NCI-H146 treated with DMSO at 0.1 percent for 48 hours (cell line): ENCODE measurements around the gene YARS1.

Source experiments
- DNase-seq: peaks from one replicate; lab custom pipeline; 2025; ENCODE audit not compliant: unreplicated experiment; lab: John Stamatoyannopoulos, UW

The YARS1 gene

GRCh38 chr1:32782086-32782485 is 35.1 kb downstream of the YARS1 start:
- no peak for DNase-seq

DNA sequence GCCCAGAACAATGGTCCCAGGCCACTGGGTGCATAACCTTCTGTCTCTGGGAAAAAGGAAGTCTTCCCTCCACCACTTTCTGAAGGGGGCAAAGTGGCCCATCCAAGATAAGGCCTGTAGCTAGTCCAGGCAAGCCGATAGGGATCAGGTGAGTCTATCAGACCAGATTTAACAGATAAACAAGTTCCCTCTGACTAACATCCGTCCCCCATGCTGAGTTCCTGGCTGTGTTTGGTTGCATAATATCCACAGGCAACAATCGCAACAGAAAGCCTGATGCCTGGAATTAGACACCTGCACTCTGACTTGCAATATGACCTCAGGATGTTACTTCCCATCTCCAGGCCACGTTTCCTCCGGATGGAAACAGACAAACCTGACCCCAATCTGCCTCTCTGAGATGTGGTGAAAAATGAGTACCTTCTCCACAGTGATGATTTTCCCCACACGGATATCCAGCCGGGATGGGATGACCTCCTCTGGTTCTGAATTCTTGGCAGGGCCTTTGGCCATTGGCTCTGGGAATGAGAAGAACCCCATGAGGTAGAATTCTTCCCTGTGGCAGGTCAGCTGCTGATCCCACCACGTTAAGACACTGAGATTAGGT is 36.4 kb downstream of the YARS1 start:
- DNase-seq, result no peak

DNA sequence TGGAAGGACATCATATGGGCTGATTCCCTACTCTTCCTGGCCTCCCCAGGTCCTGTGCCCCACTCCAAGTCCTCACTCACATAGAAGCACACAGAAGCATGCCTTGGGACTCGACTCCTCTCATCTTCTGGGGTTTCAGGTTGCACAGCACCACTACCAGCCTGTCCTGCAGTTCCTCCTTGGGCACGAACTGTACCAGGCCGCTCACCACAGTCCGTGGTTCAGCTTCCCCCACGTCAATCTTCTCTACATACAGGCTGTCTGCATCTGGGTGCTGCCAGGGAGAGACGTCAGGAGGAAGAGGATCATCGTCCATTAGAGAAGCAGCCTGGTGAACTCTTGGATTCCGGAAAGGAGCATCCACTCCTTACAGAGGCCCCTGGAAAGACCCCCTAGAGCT is 37.2 kb downstream of the YARS1 start:
- DNase-seq, result no peak

- no peak for DNase-seq
Measured at GRCh38 chr1:32779242-32779641, 37.9 kb downstream of the YARS1 start.

DNA sequence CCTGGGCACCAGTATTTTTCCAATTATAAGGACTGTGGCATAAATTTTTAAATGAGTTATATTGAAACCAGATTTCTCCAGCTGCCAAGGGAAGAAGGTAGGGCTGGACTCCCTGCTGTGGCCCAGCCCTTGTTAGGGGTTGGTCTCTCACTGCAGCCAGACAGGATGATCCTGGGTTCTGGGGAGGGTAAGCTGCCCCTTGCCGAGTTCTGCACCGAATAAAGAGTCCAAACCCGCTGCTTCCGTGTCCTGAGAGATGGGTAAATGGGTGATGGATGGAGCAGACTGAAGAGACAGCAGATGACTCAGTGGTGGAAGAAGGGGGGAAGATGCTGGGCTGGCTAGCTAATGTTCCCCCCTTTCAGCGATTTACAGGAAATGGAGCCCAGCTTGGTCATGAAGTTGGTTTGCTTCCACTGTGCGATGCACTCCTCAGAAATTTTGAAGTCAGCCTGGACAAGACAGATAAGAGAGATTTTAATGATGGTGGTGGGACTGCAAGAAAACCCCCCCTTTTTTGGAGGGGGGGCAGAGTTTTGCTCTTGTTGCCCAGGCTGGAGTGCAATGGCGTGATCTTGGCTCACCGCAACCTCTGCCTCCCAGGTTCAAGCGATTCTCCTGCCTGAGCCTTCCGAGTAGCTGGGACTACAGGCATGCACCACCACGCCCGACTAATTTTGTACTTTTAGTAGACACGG is 41.4 kb downstream of the YARS1 start:
- no peak for DNase-seq

DNA sequence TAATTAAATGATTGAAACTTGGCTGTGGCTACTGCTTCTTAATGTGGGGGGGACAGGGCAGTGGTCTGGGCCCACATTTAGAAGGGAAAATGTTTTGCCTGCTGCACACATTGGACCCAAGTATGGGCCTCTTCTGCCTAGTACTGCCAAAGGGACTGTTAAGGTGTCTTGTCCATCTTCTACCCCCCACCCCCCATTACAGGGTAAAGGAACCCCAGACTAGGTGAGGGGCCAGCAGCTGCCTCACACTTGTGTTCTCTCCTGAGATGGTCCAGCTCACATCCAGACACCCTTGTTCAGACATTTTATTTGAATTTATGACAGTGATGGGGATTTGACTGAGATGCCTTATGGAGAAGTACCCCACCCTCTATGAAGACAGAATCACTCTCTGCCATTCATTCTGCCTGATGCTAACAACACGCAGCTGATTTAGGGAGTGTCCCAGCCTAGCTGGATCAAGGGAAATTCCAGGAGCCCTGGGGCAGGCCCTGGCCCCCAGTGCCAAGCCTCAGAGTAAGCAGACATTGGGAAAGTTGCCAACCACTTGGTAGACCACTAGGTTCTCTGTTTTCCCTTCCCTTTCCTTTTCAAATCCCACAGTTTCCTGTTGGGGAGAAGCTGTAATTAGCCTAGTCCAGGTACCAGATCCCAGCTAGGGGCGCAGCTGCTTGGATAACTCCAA is 42.1 kb downstream of the YARS1 start:
- DNase-seq, result no peak

DNA sequence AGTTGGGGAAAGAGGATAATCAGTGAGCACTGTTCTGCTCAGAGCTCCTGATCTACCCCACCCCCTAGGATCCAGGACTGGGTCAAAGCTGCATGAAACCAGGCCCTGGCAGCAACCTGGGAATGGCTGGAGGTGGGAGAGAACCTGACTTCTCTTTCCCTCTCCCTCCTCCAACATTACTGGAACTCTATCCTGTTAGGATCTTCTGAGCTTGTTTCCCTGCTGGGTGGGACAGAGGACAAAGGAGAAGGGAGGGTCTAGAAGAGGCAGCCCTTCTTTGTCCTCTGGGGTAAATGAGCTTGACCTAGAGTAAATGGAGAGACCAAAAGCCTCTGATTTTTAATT is 42.7 kb downstream of the YARS1 start:
- DNase-seq, result no peak

- no peak for DNase-seq
Measured at GRCh38 chr1:32773764-32774463, 43.2 kb downstream of the YARS1 start.

GRCh38 chr1:32773018-32773763 is 44.0 kb downstream of the YARS1 start:
- peak; percentile 7 for DNase-seq

GRCh38 chr1:32772281-32773017 is 44.7 kb downstream of the YARS1 start:
- DNase-seq, result no peak

DNA sequence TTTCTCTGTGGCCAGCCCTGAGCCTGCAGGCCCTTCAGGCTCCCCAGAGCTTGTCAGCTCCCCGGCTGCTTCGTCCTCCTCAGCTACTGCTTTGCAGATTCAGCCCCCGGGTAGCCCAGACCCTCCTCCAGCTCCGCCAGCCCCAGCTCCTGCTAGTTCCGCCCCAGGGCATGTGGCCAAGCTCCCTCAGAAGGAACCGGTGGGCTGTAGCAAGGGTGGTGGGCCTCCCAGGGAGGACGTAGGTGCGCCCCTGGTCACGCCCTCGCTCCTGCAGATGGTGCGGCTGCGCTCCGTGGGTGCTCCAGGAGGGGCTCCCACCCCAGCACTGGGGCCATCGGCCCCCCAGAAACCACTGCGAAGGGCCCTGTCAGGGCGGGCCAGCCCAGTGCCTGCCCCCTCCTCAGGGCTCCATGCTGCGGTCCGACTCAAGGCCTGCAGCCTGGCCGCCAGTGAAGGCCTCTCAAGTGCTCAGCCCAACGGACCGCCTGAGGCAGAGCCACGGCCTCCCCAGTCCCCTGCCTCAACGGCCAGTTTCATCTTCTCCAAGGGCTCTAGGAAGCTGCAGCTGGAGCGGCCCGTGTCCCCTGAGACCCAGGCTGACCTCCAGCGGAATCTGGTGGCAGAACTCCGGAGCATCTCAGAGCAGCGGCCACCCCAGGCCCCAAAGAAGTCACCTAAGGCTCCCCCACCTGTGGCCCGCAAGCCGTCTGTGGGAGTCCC is 45.4 kb downstream of the YARS1 start:
- no peak for DNase-seq

GRCh38 chr1:32770741-32771548 is 46.2 kb downstream of the YARS1 start:
- DNase-seq, result no peak

DNA sequence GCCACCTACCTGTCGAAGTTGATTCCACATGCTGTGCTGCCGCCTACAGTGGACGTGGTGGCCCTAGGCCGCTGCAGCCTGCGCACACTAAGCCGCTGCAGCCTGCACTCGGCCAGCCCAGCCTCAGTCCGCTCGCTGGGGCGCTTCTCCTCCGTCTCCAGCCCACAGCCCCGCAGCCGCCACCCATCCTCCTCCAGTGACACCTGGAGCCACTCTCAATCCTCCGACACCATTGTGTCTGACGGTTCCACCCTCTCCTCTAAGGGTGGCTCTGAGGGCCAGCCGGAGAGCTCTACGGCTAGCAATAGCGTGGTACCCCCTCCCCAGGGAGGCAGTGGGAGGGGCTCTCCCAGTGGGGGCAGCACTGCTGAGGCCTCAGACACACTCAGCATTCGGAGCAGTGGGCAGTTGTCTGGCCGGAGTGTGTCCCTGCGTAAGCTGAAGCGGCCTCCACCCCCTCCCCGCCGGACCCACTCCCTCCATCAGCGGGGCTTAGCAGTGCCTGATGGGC is 46.9 kb downstream of the YARS1 start:
- DNase-seq, result no peak

DNA sequence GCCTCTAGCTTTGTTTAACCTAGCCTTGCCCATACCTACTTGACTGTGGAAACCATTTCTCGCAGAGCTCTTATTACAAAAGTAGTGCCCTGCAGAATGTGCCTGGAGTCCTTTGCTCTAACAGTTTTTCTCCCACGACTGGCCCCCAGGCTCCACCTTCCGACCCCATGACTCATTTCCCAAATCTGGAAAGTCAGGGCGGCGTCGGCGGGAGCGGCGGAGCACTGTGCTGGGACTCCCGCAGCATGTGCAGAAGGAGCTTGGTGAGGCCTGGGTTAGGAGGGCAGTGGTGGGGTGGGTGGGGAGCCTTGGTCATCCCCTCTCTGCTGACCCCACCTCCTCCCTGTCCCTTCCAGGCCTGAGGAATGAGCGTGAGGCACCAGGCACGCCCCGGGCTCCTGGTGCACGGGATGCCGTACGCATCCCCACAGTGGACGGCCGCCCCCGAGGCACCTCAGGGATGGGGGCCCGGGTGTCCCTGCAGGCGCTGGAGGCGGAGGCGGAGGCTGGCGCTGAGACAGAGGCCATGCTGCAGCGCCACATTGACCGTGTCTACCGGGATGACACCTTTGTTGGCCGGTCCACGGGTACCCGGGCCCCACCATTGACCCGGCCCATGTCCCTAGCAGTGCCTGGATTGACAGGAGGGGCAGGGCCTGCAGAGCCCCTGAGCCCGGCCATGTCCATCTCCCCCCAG is 47.5 kb downstream of the YARS1 start:
- DNase-seq, result no peak

DNA sequence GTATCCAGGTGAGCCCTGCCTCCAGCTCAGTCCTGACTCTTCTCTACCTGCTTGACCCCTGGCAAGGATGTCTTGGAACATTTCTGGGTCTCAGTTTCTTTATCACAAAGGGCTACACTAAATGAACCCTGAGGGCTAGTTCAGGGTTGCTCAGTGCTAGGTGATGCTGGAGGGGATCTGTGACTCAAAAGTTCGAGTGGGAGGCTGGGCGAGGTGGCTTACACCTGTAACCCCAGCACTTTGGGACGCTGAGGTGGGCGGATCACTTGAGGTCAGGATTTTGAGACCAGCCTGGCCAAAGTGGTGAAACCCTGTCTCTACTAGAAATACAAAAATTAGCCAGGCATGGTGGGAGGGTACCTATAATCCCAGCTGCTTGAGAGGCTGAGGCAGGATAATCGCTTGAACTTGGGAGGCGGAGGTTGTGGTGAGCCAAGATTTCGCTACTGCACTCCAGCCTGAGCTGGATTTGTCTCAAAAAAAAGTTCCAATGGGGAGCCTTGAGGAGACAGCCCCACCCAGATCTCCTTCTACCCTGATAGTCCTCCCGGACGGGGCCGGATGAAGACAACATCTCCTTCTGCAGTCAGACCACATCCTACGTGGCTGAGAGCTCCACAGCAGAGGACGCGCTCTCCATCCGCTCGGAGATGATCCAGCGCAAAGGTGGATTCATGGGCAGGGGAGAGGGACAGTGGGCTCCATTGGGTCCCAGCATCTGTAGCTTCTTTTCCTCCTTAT is 48.9 kb downstream of the YARS1 start:
- no peak for DNase-seq

DNA sequence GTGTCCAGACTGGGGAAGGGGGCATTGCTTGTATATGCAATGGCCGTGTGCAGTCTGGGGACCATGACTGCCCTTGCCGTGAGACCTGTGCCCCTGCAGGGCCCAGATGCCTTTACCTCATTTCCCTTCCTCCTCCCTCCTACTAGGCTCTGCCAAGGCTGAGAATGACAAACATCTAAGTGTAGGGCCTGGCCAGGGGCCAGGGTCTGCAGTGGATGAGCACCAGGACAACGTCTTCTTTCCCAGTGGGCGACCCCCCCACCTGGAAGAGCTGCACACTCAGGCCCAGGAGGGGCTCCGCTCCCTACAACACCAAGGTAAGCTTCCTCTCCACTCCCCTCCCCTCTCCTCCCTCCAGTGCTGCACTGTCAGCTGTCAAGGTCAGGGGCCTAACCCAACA is 49.5 kb downstream of the YARS1 start:
- DNase-seq, result no peak

DNA sequence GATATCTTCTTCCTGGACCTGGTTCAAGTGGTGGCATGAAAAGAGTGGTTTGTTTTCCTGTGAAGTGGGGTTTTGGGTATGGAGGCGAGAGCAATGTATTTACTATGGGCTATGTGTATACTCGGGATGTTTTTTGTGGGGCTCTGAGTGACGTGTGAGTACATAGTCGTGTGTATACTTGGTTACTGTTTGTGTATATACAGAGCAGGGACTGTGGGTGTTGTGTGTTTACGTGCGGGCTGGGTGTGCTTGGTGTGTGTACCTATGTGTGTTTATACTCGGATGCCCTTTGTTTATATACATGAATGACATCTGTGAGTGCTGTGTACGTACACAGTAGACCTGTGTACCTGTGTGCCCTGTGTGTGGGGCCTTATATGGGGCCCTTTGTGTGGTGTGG is 50.0 kb downstream of the YARS1 start:
- DNase-seq, result no peak
